Thoracic aorta (tissue), 2 donors: ENCODE data around the gene SLC8B1. TPM values are rescaled to one million over a fixed set of nuclear protein-coding genes. Genes with fewer than 3 reads are reported as not detected.
A peak's percentile ranks its signal among the peaks of the same experiment; 100 is the strongest.

Experiments used
- ATAC-seq: fragments of 150-250 bp; one replicate; pipeline ENCODE4 v1.8.0; 2017; ENCODE audit warnings: low read depth; ENCODE audit not compliant: insufficient number of reproducible peaks, low FRiP score
- DNase-seq: peaks from one replicate; pipeline ENCODE4 v3.0.0-alpha.2; 2020; ENCODE audit warnings: low spot score
- H3K27ac ChIP-seq, 2 donors: fragments of 200-600 bp; sonication (generic); 1 replicate in 1 of 2; 2 replicates in 1 of 2; pipeline ENCODE4 v1.5.1; 2016; ENCODE audit warnings: mild to moderate bottlenecking in 2 of 2, moderate library complexity in 2 of 2
- H3K27me3 ChIP-seq: fragments of 200-600 bp; sonication (generic); replicated peaks from 2 replicates; pipeline ENCODE4 v1.6.0; 2016; ENCODE audit warnings: mild to moderate bottlenecking; ENCODE audit not compliant: insufficient read depth
- H3K36me3 ChIP-seq: fragments of 200-600 bp; sonication (generic); one replicate; pipeline ENCODE4 v1.5.1; 2016
- H3K4me1 ChIP-seq, 2 donors: fragments of 200-600 bp; sonication (generic); 1 replicate in 1 of 2; 2 replicates in 1 of 2; pipeline versions ENCODE4 v1.5.1 to v1.6.0; 2016; ENCODE audit warnings: low read depth in 2 of 2, mild to moderate bottlenecking in 1 of 2; ENCODE audit not compliant: control insufficient read depth in 1 of 2
- H3K4me3 ChIP-seq: fragments of 200-600 bp; sonication (generic); 2 replicates; pipeline ENCODE4 v1.5.1; 2016; ENCODE audit warnings: mild to moderate bottlenecking
- H3K9me3 ChIP-seq: fragments of 200-600 bp; sonication (generic); 2 replicates; pipeline ENCODE4 v1.5.1; 2016
- CTCF ChIP-seq: fragments of 200-600 bp; sonication (generic); IDR thresholded peaks from one replicate; pipeline ENCODE4 v1.5.1; 2019; ENCODE audit warnings: antibody characterized with exemption
- total RNA-seq, 2 donors: library from RNA; depleted of rRNA; stranded (reverse); fragments of >200 nt; gene quantifications; one replicate each; pipeline versions ENCODE4 v1.1.0 to v1.2.3, GENCODE V29; 2016

Gene SLC8B1
- total RNA-seq, 2 donors from 2014 or later = 41.7 to 85.1 TPM

GRCh38 chr12:113274848-113275247 lies 60.1 kb downstream of the SLC8B1 start:
- TF ChIP-seq CTCF = no peak
- H3K27ac ChIP-seq = no peak overlapping the region
- H3K36me3 ChIP-seq = peaks cover 58% of the 10 kb centered on the region
- no peaks in the 10 kb centered on the region for H3K27me3 ChIP-seq
- ATAC-seq = no peak
- H3K4me3 ChIP-seq = no peak overlapping the region
- H3K4me1 ChIP-seq = peaks cover 23 to 30% of the 10 kb centered on the region in 2 donors
- no peak for DNase-seq
- H3K9me3 ChIP-seq = no peaks in the 10 kb centered on the region

GRCh38 chr12:113273053-113273725 lies 61.7 kb downstream of the SLC8B1 start:
- Histone ChIP-seq H3K27me3 (no peaks in the 10 kb centered on the region), H3K4me1 (peaks cover 23 to 35% of the 10 kb centered on the region in 2 donors), H3K27ac (peak overlapping the region; percentile 86 to 94), H3K4me3 (no peak overlapping the region), H3K9me3 (no peaks in the 10 kb centered on the region), H3K36me3 (peaks cover 65% of the 10 kb centered on the region)
- ATAC-seq = no peak
- no peak for TF ChIP-seq CTCF
- DNase-seq = no peak

- peak; percentile 59 for DNase-seq
- H3K36me3 ChIP-seq = peaks cover 64% of the 10 kb centered on the region
- peaks cover 23 to 35% of the 10 kb centered on the region in 2 donors for H3K4me1 ChIP-seq
- peak overlapping the region; percentile 61 for H3K4me3 ChIP-seq
- no peaks in the 10 kb centered on the region for H3K9me3 ChIP-seq
- peak overlapping the region; percentile 86 to 94 for H3K27ac ChIP-seq
- H3K27me3 ChIP-seq = no peaks in the 10 kb centered on the region
- ATAC-seq = peak; percentile 91
- TF ChIP-seq CTCF = no peak
These were observed 62.9 kb downstream of the SLC8B1 start for GRCh38 chr12:113271853-113272561.

GRCh38 chr12:113271466-113271852 lies 63.5 kb downstream of the SLC8B1 start:
- ATAC-seq = no peak
- H3K4me3 ChIP-seq = peak overlapping the region; percentile 61
- no peaks in the 10 kb centered on the region for H3K27me3 ChIP-seq
- DNase-seq = no peak
- peak overlapping the region; percentile 86 to 94 for H3K27ac ChIP-seq
- H3K36me3 ChIP-seq = peaks cover 64% of the 10 kb centered on the region
- TF ChIP-seq CTCF = no peak
- H3K9me3 ChIP-seq = no peaks in the 10 kb centered on the region
- peaks cover 23 to 35% of the 10 kb centered on the region in 2 donors for H3K4me1 ChIP-seq

GRCh38 chr12:113270709-113271009 lies 64.2 kb downstream of the SLC8B1 start:
- DNase-seq = no peak
- no peak for ATAC-seq
- Histone ChIP-seq H3K27ac (peak overlapping the region; percentile 86 to 94), H3K4me1 (peaks cover 23 to 35% of the 10 kb centered on the region in 2 donors), H3K9me3 (no peaks in the 10 kb centered on the region), H3K27me3 (no peaks in the 10 kb centered on the region), H3K36me3 (peaks cover 62% of the 10 kb centered on the region), H3K4me3 (no peak overlapping the region)
- TF ChIP-seq CTCF = no peak
